K562 treated with DMSO at 1 percent for 24 hours (cell line): ENCODE measurements around the gene PNPLA3. TPM values are rescaled to one million over a fixed set of nuclear protein-coding genes. Genes with fewer than 3 reads are reported as not detected.

Source experiments
- total RNA-seq: library from RNA; unstranded; fragments of 300-600 nt; gene quantifications from 2 replicates; pipeline ENCODE4 v1.2.3, GENCODE V29; 2022; ENCODE audit warnings: low read depth; ENCODE audit not compliant: insufficient read depth

The PNPLA3 gene, protein sequence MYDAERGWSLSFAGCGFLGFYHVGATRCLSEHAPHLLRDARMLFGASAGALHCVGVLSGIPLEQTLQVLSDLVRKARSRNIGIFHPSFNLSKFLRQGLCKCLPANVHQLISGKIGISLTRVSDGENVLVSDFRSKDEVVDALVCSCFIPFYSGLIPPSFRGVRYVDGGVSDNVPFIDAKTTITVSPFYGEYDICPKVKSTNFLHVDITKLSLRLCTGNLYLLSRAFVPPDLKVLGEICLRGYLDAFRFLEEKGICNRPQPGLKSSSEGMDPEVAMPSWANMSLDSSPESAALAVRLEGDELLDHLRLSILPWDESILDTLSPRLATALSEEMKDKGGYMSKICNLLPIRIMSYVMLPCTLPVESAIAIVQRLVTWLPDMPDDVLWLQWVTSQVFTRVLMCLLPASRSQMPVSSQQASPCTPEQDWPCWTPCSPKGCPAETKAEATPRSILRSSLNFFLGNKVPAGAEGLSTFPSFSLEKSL
- total RNA-seq: not detected in 2 replicates

DNA sequence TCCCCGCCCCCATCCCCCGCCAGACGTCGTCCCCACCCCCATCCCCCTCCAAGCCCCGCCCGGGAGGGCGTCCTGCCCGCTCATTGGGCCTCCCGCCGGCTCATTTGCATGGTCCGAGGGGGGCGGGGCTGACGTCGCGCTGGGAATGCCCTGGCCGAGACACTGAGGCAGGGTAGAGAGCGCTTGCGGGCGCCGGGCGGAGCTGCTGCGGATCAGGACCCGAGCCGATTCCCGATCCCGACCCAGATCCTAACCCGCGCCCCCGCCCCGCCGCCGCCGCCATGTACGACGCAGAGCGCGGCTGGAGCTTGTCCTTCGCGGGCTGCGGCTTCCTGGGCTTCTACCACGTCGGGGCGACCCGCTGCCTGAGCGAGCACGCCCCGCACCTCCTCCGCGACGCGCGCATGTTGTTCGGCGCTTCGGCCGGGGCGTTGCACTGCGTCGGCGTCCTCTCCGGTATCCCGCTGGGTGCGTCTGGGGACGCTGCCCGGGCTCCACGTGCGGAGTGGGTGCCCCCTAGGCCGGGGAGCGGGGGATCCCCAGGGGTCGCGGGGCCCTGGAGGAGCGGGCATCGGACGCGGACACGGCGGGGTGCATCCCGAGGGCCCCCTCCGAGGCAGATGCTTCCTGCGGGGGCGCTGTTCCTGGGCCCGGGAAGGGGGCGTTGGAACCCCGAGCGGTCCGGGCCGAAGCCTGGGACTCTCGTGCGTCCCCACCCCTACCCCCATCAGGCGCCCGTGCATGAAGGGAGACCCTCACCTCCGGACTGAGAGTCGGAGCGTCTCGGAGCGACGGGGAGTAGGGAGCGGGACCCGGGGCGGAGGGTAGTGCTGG, at the start of gene PNPLA3:
TSS of gene PNPLA3 (plus strand) at position 175 of the 834 bp plus-strand sequence. CDS start at position 282, 107 bp downstream.

DNA sequence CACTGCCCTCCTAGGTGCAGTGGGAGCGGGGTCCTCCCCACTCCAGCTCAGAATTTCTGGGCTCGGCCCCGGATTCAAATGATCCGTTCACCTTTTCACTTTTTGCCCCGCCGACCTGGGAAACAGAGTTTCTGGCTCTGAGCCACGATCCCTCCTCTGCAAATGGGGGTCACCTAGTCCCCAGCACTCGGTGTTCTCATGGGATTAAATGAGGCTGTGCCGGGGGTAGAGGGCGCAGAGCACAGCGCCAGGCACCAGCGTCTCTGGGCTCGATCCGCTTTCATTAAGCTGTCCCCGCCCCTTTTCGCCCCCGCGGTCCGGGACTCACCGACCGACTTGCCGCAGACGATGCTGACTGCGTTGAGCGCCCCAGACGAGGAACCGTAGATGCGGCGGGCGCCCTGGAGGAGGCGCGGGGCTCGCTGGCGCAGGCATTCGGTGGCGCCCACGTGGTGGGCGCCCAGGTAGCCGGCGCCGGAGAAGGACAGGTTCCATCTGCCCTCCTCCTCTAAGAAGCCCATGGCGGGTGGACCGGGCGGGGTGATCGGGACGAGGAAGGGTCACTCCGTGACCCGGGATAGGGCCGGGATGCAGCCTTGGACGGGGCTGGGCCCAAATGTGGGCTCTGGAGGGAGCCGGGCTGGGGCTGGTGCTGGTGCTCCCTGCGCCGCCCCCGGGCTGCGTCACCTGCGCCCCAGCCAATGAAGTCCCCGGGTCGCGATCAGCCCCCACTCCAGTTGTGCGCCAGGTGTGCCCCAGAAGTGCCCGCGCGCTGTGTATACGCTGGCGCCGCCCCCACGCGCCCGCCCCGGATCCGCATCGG, 32.0 kb upstream of the PNPLA3 start, which contains the start of gene PNPLA5:
TSS of gene PNPLA5 (minus strand) at position 654 of the 823 bp plus-strand sequence. CDS start at position 521, 133 bp downstream.

DNA sequence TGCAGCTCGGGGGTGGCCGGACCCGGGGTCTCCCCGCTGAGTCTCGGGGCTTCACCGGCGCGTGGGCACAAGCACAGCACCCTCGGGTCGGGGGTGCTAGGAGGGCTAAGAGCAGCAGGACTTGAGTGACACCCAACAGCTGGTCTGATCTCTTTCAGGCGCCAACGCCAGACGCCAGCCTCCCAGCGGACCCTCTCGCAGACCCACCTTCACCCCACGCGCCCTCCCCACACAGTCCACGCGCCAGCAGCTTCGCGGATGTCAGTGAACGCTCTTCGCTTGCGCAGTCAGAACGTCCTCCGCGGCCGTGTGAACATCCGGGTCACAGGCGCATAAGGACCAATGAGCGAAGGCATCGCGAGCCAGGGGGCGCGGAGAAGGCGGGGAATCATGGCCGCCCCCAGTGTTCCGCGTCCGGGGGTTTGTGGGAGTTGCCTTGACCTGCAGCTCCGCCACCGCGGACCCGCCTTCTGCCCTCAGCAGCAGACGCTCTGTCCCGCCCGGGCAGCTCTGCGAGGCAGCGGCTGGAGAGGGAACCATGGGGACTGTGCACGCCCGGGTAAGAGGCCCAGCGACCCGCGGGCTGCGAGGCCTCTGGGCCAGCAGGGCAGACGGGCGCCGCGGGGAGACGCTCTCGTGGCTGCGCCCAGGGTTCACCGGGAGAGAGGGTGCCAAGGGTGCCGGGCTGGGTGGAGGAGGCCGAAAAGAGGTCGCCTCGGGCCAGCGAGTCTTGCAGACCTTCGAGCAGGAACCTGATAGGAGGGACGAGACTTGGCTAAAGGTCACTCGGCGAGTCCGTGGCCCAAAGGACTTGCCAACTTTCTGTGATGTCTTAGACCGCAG, 31.7 kb downstream of the PNPLA3 start, which contains the start of gene SAMM50:
TSS of gene SAMM50 (plus strand) at position 403 of the 843 bp plus-strand sequence. CDS start at position 539, 136 bp downstream.

Other genes starting within 250 kb of the PNPLA3 start
- not detected in 2 replicates for gene EFCAB6, start 111.5 kb upstream of the PNPLA3 start, total RNA-seq
- gene SULT4A1, start 61.3 kb upstream of the PNPLA3 start, total RNA-seq: 0.21 TPM in 1 of 2 replicates, not detected in the other
- not detected in 2 replicates for gene PNPLA5, start 31.8 kb upstream of the PNPLA3 start, total RNA-seq
- gene SAMM50, start 31.6 kb downstream of the PNPLA3 start, total RNA-seq: 31.7 and 33.9 TPM in 2 replicates
- gene PARVB, start 100.5 kb downstream of the PNPLA3 start, total RNA-seq: 27.9 and 28.2 TPM in 2 replicates